ENCODE results near the gene NAV2.

The NAV2 gene

DNA sequence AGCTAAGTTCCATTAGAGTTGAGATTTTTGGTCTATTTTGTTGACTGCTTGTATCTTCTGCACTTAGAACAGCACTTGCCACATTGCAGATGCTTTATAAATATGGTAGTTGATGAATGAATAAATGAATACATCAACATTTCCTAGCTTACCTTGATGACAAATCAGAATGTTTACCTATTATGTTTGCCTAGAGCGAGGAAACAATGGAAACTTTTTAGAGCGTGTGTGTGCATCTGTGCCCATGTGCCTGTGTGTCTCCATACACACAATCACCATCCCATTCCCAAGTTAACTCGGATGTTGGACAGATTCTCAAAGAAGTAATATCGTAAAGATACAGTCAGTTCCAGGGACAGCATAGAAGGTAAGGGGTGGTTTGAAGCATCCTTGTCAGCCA, 308.6 kb downstream of the NAV2 start:
- H3K36me3 ChIP-seq (ENCODE audit: insufficient read depth, low read length): no peaks in the 10 kb centered on the region
- H3K9me3 ChIP-seq (ENCODE audit: low read depth, low read length): no peaks in the 10 kb centered on the region
- no peak overlapping the region for H3K9ac ChIP-seq (ENCODE audit: insufficient read length)
- no peak overlapping the region for H3K4me3 ChIP-seq
- H3K27ac ChIP-seq: no peak overlapping the region
- no peak for DNase-seq (ENCODE audit: low read depth, low spot score)
- TF ChIP-seq EZH2 (IDR thresholded peaks at IDR 0.05): no peak
- no peak for TF ChIP-seq FOXP2 (optimal IDR thresholded peaks at IDR 0.05; ENCODE audit: control extremely low read depth, extremely low read length, insufficient read depth)
- TF ChIP-seq POLR2AphosphoS5 (IDR thresholded peaks at IDR 0.05; ENCODE audit: borderline replicate concordance, low read depth, low read length): no peak

DNA sequence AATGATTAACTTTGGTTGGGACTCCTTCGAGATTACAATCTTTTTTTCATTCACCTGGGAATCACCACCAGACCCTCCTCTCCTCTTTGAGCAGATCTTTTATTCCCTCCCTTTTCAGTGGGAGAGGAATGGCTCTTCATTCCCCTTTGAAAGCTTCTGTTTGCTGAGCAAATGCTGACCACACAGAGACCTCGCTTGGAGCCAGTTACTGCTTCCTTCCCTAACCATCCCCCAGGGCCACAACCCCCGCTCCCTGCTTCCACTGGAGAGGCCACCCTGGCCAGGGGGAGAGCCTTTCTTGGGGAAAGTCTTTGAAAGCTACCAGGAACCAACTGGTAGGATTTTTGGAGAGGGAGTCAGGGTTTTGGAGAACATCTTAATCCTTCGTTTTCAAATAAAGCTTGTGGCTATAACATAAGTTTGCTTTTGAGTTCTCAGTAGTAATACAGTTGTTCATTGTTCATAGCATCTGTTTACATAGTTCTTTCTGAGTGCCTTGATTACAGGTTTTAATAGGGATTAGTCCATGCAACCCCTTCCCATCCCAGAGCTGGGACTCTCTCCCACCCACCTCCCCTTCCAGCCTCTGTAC, 309.2 kb downstream of the NAV2 start:
- Histone ChIP-seq H3K27ac (no peak overlapping the region), H3K9ac (ENCODE audit: insufficient read length) (no peak overlapping the region), H3K36me3 (ENCODE audit: insufficient read depth, low read length) (no peaks in the 10 kb centered on the region), H3K4me3 (no peak overlapping the region), H3K9me3 (ENCODE audit: low read depth, low read length) (no peaks in the 10 kb centered on the region)
- TF ChIP-seq POLR2AphosphoS5 (IDR thresholded peaks at IDR 0.05; ENCODE audit: borderline replicate concordance, low read depth, low read length) (no peak), EZH2 (IDR thresholded peaks at IDR 0.05) (no peak), FOXP2 (optimal IDR thresholded peaks at IDR 0.05; ENCODE audit: control extremely low read depth, extremely low read length, insufficient read depth) (no peak)
- no peak for DNase-seq (ENCODE audit: low read depth, low spot score)

DNA sequence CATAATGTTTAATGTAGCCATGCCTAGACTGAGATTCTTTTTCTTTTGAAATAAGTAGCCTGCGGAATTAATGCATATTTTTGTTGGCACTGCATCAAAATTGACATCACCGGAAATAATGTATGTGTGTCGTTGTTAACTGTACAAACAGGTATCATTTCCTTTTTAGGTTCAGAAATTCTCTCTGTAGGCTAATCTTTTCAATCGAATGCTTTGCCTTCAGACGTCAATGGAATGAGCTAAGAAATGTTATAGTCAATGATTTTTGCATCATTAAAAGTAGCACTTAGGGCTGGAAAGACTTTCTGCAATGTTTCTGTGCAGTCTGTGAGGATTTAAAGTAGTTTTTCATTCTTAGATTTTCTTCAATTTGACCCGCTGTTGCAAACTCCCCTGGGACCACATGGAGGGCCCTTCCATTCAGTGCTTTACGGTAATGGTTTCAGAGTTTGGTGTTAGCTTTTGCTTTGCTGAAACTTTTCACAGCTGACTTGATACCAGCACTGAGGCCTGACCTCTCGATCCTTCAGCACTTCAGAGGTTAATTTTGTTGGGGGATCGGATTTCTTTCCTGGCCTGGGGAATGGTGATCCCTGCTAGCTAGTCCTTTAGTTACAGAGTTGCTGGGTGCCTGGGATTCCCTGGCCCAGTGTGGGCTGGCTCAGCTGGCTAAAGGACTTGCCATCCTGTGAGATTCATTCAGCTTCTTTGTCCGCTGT, 309.9 kb downstream of the NAV2 start:
- Histone ChIP-seq H3K9ac (ENCODE audit: insufficient read length) (no peak overlapping the region), H3K4me3 (no peak overlapping the region), H3K27ac (no peak overlapping the region)

DNA sequence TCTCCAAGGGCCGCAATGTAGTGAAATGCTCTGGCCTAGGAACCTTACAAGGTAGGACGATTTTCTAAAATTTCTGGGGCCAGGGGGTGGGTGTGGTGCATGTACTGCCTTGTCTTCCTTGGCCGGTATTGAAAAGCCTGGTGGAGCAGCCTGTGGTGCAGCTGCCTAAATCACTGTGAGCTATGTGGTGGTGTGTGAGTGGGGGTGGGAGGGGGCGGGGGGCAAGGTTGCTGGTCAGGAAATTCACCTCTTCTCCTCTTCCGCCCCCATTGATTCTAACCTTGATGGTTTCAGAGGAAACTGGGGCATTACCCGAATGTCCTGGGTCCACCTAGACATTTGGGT, 310.4 kb downstream of the NAV2 start:
- no peaks in the 10 kb centered on the region for H3K36me3 ChIP-seq (ENCODE audit: insufficient read depth, low read length)
- H3K4me3 ChIP-seq: no peak overlapping the region
- no peak overlapping the region for H3K9ac ChIP-seq (ENCODE audit: insufficient read length)
- H3K27ac ChIP-seq: no peak overlapping the region
- H3K9me3 ChIP-seq (ENCODE audit: low read depth, low read length): no peaks in the 10 kb centered on the region
- DNase-seq (ENCODE audit: low read depth, low spot score): no peak
- TF ChIP-seq FOXP2 (optimal IDR thresholded peaks at IDR 0.05; ENCODE audit: control extremely low read depth, extremely low read length, insufficient read depth) (no peak), EZH2 (IDR thresholded peaks at IDR 0.05) (no peak), POLR2AphosphoS5 (IDR thresholded peaks at IDR 0.05; ENCODE audit: borderline replicate concordance, low read depth, low read length) (no peak)

More for the DNA sequence above, 309.9 kb downstream of the NAV2 start:
- TF ChIP-seq FOXP2 (optimal IDR thresholded peaks at IDR 0.05; ENCODE audit: control extremely low read depth, extremely low read length, insufficient read depth) (no peak), EZH2 (IDR thresholded peaks at IDR 0.05) (no peak), POLR2AphosphoS5 (IDR thresholded peaks at IDR 0.05; ENCODE audit: borderline replicate concordance, low read depth, low read length) (no peak)
- Histone ChIP-seq H3K9me3 (ENCODE audit: low read depth, low read length) (no peaks in the 10 kb centered on the region), H3K36me3 (ENCODE audit: insufficient read depth, low read length) (no peaks in the 10 kb centered on the region)
- no peak for DNase-seq (ENCODE audit: low read depth, low spot score)

DNA sequence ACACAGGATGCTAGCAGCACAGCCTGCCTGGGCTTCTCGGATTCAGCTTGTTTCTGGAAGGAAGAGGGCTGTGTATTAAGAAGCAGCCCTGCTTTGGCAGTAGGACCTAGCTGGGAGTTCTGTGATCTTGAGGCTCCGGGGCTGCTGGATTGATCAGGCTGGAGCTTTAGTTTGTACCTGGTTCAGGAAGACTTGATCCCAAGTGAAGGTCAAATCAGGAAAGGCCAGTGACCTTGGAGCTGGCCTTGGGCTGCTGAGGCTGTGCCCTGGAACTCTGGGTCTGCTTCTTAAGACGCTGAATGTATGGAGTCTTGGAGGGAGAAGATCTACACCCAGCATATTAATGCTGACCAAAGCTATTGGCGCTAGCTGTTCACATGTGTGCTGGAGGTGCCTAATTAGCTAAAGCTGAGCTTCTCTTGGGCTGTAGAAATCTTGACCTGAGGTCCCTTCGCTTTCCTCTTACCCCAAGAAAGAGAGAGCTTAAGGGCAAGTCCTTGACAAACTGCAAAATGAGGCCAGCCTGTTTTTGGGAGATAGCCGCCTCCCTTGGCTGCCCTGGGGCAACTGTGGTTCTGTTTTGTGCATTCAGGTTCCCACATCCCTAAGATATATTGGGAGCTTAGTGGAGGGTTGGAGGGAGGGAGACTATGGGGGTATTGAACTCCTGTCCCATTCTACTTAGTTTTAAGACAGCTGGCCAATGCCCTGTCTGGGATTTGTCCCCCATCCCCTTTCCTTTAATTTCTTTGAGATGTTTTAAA, 311.7 kb downstream of the NAV2 start:
- TF ChIP-seq POLR2AphosphoS5 (IDR thresholded peaks at IDR 0.05; ENCODE audit: borderline replicate concordance, low read depth, low read length) (no peak), EZH2 (IDR thresholded peaks at IDR 0.05) (no peak), FOXP2 (optimal IDR thresholded peaks at IDR 0.05; ENCODE audit: control extremely low read depth, extremely low read length, insufficient read depth) (no peak)
- DNase-seq (ENCODE audit: low read depth, low spot score): no peak
- no peak overlapping the region for H3K9ac ChIP-seq (ENCODE audit: insufficient read length)
- no peaks in the 10 kb centered on the region for H3K36me3 ChIP-seq (ENCODE audit: insufficient read depth, low read length)
- no peak overlapping the region for H3K27ac ChIP-seq
- no peaks in the 10 kb centered on the region for H3K9me3 ChIP-seq (ENCODE audit: low read depth, low read length)
- H3K4me3 ChIP-seq: no peak overlapping the region

DNA sequence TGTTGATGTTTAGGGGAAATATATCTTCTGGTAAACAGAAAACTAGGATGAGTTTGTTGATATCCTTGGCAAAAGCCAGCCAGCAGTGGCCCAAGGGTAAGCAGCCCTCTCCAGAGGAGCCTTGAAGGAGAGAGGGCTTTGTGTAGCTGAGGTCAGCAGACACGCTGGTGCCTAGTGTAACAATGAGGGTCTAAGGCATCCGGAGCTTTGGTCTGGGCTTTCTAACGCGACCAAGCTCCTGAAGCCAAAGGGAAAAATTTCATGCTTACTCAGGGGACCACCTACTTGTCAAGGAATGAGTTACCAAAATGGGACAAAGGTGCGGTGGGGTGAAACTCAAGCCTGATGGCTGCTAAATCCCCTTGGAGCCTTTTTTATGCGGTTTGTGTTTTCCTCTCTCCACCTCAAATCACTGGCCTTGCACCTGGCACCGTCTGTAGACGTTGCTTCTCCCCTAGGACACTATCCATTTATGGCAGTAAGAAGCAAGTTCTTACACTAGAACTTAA, 312.7 kb downstream of the NAV2 start:
- Histone ChIP-seq H3K4me3 (no peak overlapping the region), H3K9me3 (ENCODE audit: low read depth, low read length) (no peaks in the 10 kb centered on the region), H3K9ac (ENCODE audit: insufficient read length) (no peak overlapping the region), H3K27ac (no peak overlapping the region), H3K36me3 (ENCODE audit: insufficient read depth, low read length) (no peaks in the 10 kb centered on the region)
- DNase-seq (ENCODE audit: low read depth, low spot score): no peak
- TF ChIP-seq EZH2 (IDR thresholded peaks at IDR 0.05): no peak
- TF ChIP-seq FOXP2 (optimal IDR thresholded peaks at IDR 0.05; ENCODE audit: control extremely low read depth, extremely low read length, insufficient read depth): no peak
- TF ChIP-seq POLR2AphosphoS5 (IDR thresholded peaks at IDR 0.05; ENCODE audit: borderline replicate concordance, low read depth, low read length): no peak

DNA sequence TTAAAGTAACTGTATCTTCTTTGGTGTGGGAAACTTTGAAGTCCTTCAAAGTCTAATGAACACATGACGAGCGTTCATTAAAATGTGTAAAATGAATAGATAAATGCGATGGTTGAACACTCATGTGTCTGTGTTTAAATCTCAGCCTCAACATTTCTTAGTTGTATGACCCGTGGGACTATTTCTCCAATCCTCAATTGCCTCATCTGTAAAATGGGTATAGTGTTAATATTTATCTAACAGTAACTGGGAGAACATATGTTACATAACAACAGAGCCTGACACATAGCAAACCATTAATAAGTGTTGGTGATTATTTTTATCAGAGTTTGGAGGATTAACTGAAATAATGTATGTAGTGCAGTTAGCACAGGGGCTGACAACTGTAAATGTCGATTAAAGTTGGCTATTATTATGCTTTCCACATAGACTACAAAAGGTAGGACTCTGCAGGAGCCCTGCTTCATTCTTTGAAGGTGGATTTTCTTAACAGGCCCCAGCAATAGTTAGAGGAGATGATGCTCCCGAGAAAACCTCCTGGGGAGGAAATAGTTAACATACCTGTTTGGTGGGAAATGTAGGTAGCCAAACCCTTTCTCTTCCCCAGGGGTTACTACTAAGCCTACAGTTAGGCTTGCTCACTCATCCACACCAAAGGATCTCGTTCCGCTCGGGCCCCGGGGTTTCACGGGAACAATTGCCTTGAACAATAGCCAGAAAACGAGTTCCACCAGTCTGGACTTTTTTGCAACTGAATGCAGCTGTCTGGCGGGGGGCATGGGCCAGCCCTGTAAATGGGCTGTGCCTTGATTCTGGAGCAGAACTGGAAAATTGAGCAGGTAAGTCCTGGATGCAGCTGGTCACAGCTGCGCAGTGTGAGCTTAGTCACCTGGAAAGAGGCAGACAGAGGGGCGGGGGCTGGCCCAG, 314.3 kb downstream of the NAV2 start:
- Histone ChIP-seq H3K36me3 (ENCODE audit: insufficient read depth, low read length) (no peaks in the 10 kb centered on the region), H3K27ac (no peak overlapping the region), H3K9ac (ENCODE audit: insufficient read length) (no peak overlapping the region), H3K4me3 (no peak overlapping the region), H3K9me3 (ENCODE audit: low read depth, low read length) (no peaks in the 10 kb centered on the region)
- DNase-seq (ENCODE audit: low read depth, low spot score): no peak
- TF ChIP-seq EZH2 (IDR thresholded peaks at IDR 0.05) (no peak), FOXP2 (optimal IDR thresholded peaks at IDR 0.05; ENCODE audit: control extremely low read depth, extremely low read length, insufficient read depth) (no peak), POLR2AphosphoS5 (IDR thresholded peaks at IDR 0.05; ENCODE audit: borderline replicate concordance, low read depth, low read length) (no peak)

All from SK-N-MC (cell line).